GM19240 (cell line): ENCODE data around the gene SLC1A3.

Experiments used
- DNase-seq: peaks from one replicate; pipeline ENCODE4 v3.0.0; 2011; ENCODE audit warnings: low spot score; ENCODE audit not compliant: insufficient read length

SLC1A3 gene

DNA sequence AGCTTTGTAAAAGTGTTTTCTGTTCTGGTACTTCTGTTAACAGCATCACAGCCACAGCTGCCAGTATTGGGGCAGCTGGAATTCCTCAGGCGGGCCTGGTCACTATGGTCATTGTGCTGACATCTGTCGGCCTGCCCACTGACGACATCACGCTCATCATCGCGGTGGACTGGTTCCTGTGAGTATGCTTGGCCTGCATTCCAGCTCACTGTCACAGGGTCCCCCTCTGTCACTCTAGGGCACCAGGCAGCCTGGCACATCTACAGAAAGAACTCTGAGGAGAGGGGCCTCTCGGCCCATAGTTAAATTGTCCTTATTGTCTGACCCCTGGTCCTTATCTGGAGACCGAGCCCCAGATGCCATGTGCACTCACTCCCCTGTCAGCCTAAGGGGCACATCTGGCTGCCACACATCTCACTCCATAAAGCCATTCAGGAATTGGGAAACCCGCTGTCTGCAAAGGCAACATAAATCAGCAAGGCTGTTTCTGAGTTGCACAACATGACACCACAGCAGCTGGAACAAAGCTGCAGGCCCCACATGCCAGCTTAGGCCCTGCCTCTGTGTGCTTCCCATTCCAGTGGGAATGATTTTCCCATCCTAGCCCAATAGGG is 77.5 kb downstream of the SLC1A3 start:
- no peak for DNase-seq

DNA sequence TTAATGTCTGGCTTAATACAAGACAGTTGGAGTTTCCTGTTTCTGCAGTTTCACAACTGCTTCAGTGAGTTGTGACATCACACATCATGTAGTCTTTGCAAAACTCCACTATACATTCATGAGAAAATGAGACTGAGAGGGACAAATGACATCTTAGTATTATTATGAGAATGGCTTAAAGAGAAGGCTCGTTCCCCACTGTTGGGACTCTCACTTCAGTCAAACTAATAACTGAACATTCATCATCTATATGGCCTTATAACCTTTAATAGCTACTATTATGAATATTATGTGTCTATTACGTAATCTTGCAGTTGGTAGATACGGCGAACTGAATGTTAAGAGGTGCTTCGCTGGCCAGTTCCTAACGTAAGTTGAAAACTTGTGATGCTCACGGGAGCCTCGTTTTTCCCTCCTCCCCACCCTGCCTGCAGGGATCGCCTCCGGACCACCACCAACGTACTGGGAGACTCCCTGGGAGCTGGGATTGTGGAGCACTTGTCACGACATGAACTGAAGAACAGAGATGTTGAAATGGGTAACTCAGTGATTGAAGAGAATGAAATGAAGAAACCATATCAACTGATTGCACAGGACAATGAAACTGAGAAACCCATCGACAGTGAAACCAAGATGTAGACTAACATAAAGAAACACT is 79.4 kb downstream of the SLC1A3 start:
- DNase-seq = peak; percentile 19

DNA sequence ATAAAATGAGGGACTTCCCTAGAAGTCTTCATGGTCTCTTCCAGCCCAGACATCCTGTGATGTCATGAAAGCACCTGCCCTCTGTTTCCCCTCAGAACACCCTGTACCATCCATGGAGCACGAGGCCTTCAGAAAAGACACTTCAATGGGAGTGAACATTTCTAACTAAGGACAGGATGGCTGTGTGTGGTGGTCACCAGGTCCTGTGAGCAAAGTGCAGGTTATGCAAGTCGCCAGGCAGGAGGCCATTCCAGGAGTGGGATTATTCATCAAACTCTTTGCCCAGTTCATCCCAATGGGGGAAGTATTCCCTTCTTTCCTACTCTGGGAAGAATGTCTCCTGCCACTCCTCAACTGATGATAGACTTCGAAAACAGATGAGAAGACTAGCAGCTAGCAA is 80.5 kb downstream of the SLC1A3 start:
- DNase-seq = no peak

DNA sequence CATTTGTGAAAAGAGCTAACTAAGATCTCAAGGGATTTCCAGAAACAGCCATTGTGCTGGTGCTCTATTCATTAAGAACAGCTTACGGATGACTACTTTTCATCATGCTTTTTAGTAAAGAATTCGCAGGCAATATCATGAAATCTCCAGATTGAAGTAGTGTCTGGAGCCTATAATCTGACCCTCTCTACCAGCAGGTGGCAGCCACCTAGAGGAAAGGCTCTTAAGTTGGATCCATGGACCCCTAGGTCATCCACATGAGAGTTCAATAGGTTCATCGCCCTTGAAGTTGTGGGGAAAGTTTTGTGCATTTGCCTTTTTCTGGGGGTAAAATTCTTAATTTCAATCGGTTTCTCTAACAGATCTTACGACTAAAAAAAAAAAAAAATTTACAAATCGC is 82.3 kb downstream of the SLC1A3 start:
- DNase-seq = no peak

DNA sequence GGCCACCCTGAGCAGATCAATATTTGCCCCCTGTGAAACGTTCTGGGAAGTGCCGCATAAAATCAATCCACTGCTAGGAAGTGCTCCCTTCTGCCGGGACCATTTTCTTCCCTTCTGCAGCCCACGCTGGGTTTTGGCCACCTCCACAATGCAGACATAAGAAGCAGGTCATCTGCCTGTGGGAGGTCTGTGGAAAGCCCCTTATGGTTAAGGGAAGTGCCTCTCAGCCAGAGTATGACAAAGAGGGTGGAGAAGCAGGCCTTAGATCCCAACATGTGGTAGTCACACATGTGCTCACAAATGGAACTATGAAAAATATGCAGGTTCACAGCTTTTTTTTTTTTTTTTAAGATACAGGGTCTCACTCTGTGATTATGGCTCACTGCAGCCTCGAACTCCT is 82.8 kb downstream of the SLC1A3 start:
- no peak for DNase-seq

DNA sequence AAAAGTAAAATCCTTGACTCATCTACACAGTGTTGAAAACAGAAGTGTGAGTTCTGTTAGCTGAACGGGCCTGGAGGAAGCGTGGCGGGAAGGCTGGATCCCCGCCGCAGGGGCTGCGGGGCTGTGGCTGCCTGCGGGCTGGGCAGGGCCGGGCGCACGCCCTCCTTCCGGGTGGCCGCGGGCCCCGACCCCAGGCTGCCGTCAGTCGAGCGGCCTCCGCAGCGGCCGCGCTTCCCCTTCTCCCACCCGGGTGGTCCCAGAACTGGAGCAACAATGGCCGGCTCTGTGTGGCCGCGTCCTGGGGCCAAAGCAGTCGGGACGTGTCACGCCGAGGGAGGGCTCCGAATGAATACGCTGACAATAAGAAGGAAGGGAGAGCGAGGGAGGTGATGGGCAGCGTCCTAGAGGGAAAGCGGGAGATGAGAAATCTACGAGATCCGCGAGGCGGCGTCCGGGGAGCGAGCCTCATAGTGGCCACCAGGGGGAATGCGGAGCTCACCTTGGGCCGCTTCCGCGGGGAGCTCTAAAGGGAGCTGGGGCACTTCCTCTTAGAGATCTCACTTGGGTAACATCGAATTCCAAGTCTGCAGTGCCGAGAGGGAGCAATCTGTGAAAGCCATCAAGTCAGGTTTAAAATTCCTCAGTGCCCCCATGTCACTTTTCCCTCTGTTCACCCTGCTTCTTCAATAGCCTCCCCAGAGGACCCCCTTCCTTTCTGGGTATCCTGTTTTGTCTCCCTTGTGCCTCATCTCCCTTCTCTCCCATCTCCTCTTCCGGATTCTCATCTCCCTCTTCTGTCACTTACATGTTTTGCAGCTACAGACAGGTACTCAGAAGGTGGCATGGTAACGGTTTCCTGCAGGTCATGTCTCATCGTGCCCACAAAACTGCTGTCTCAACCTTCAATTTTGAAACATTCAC is 83.9 kb downstream of the SLC1A3 start:
- DNase-seq = peak; percentile 61

DNA sequence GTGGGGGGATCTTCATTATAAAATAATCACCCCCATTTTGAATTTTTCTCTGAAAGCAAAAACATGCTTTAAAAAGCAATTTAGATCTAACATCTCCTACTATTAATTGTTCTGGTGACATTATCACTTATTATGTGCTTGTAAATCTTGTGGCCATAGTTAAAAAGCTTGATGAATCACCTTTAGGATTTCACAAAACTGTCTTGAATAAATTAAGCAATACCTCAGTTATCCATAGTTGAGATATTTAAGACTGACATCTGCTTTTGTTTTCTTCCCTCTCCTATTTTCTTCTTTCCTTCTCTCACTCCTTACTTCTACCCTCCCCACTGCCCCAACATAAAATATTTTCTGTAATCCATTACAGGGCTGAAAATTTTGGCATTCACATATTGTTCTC is 84.8 kb downstream of the SLC1A3 start:
- DNase-seq = no peak

DNA sequence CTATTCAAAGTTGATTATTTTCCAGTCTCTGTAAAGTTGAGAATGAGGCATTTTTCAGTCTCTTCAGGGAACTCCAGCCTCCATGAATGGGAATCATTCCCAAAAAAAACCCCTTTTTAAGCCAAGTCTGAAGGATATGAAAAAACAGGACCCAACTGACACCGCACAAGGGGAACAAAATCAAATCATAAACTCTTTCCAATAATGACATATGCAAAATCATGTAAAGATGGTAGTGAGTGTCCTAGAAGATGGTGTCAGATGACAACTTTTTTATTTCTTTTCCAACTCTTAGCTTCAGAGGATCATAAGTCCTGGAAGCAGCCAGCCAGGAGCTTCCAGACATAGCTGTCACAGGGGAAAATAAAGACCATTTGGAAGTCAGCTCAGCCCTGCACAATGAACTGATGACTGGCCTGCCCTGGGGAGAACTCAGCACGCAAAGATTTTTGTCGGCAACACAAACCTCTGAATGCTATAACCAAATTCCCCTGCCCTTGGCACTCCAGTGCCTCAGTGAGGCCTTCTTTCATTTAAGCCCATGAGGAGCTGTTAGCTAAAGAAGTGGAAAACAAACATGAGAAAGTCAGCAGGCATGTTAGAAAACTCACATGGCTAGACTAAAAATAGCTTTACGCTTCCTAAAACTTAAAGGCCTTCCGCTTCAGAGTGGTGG is 85.4 kb downstream of the SLC1A3 start:
- DNase-seq = no peak

DNA sequence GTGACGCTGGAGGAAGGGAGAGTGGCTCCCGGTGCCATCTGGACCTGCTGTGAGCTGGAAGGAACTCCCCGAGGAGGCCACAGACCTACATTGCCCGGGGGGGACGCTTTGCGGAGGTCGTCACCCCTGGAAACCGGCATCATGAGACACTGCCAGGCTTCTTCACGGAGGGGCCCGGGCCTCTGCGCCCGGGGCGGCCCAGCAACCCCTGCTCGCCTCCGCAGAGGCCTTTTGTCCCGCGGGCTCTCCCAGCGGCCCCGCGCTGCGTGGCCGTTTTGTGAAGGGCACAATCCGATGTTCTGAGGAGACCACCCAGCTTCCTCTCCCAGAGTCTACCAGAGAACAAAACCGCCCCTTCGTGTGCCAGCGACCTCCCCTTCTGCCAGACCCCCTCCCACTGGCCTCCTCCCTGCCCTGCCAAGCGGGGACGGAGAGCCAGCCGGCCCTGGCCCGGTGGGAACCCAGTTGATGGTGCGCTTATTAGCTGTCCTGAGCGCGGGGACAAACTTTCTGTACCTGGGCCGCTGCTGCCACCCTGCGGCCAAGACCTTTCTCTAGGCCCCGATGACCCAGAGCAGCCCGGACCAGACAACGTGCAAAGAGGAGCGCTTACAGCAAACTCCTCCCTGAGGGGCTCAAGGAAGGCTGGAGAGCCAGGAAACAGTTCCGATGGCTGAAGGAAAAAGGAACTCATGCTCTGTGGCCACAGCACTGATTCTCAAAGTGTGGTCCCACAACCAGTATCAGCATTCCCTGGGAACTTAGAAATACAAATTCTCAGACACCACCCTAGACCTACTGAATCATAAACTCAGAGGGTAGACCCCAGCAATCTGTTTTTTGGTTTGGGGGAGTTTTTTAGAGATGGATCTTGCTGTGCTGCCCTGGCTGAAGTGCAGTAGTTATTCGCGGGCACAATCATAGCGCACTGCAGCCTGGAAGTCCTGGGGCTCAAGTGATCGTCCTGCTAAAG is 86.7 kb downstream of the SLC1A3 start:
- peak; percentile 52 for DNase-seq

DNA sequence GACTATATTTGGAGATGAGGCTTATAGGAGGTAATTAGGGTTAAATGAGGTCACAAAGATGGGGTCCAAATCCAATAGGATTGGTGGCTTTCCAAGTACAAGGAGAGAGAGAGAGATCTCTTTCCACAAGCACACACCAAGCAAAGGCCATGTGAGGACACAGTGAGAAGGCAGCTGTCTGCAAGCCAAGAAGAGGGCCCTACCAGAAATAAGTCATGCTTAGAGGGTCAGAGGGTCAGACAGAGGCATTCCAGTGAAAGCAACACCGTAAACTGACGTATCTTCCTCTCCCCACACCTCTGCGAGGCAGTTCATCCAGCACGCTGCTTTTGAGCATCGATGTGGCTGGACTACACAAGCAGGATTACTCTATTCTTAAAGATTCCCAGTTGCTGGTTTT is 87.9 kb downstream of the SLC1A3 start:
- DNase-seq = no peak

DNA sequence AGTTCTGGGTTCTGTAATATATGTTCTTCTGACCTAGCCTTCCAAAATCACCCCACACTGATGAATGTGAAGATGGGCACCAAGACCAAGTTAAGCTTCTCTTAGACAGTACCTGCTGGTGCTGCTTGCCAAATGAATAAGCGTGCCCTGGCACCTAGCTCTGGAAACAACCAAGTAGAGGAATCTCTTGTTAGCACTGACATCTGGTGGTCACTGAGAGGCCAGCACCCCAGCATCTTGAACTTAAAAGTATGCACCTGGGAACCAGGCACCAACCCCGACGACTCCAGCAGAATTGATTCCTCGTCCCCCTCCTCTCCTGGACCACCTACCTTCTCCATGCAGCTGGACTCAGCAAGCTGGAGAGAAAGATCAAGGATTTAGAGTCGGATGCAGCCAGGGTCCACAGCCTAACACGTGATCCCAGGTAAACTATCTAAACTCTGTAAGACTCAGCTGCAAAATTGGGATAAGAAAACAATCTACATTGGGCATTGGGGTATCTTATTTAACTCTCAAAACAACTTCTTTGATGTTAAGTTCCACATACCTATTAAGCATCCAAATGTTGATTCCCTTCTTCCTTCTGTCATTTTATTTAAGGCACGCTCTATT is 89.8 kb downstream of the SLC1A3 start:
- no peak for DNase-seq

DNA sequence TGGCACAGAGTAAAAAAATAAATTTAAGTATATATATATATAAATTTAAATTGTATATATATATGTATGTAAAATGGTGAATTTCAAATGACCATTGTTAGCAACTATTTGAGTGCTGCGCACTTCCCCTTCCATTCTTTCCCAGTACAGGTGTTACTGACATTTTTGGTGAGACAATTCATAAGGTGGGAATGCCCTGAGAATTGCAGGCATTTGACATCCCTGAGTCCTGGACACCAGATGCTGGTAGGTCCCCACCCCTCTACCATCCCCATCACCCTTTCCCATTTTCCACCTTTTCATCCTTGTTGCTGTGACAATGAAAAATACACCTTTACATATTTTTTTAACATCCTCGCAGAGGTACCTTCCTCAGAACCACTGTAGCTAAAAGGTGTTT is 91.6 kb downstream of the SLC1A3 start:
- DNase-seq = no peak

DNA sequence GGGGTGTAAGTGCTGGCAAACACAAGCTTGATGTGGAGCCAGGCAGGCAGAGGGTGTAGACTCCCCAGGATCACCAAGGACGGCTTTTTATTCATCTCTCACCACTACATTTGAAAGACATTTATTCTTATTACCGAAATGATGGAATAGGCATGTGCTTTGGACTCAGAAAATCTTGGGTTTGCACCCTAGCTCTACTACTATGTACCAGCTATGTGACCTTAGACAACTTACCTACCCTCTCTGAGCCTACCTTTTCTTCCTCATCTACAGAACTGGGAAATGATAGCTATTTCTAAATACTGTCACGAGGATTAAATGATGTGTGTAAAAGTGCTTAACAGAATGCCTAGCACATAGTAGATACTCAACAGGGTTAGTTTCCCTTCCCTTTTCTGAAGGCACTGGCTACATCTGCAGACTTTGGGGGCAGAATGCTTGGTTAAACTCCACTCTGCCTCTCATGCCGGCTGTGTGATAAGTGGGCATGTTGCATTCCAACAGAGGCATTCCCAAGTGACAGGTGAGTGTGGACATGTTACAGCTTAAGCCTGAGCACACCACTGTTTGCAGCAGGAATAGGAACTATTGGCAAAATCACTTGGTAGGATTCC is 94.8 kb downstream of the SLC1A3 start:
- DNase-seq = no peak

DNA sequence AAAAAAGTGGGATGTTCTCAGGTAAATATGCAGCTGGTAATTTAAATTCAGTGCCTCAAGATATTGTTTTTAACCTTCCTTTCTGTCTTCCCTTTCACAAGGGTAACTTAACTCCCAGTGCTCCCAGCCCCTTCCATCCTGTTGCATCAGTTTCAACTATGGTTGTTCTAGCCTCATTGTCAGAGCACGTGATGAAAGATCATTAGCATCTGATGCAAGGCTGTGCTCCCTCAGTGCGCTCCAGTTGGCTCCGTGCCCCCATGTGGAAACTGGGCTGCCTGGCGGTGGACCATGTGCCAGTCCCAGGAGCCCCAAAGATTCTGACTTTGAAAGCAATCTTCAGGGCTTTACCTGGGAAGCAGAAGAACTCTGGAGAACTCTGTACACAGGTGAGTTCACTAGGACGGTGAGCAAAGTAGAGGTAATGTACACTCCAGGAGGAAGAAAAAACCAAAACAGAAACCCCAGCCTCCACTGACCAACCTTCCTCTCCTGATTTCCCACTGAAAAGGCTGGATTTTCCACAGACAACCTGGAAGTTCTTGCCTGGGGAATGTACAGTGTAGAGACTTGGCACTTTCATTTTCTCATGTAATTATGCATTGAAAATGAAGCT is 96.9 kb downstream of the SLC1A3 start:
- DNase-seq = no peak

DNA sequence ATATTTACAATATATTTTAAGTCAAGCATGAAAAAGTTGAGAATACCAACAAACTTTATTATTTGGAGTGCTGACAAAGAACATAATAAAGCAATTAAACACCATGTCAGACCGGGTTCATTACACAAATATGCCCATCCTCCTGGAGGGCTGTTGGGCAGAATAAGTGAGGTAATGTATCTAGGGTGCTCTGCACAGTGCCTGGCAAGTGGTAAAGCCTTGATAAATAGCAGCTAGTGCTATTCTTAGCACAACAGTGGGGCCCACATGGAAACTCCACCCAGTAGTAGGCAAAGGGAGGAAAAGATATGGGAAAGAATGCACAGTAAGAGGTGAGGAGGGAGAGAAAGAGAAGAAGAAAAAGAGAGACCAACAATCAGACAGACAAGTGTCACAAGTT is 97.7 kb downstream of the SLC1A3 start:
- no peak for DNase-seq

DNA sequence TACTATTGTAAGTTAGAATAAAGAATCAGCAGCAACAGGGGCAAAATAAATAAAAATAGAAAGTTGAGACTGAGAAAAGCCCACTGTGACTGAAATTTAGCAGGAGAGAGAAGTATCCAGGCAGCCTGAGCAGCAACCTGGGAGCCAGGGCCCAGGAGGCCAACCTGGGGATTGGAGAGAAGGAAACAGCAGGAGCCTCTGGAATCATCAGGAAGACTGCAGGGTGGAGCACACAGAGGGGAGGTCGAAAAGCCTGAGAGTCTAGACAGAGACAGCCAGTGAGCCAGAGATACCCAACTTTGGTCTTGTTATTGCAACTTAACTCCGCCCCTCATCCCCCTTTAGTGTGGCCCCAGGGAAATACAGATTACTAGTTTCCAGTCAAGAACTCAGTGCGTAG is 98.6 kb downstream of the SLC1A3 start:
- DNase-seq = no peak

DNA sequence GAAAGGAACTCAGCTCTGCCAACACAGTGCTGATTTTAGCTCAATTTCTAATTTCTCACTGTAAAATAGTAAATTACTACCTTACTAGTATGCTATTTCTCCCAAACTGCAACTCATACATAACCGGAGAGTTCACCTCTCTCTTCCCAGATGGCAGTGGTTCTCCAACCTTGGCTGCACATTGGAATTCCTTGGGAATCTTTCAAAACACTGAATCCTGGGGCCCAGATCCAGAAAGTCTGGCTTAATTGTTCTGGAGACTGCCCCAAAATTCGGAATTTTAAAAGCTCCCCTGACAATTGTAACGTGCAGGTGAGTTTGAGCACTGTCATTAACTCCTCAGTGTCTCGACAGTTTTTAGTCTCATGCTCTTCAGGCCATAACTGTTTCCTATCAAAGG is 100.3 kb downstream of the SLC1A3 start:
- DNase-seq = no peak

DNA sequence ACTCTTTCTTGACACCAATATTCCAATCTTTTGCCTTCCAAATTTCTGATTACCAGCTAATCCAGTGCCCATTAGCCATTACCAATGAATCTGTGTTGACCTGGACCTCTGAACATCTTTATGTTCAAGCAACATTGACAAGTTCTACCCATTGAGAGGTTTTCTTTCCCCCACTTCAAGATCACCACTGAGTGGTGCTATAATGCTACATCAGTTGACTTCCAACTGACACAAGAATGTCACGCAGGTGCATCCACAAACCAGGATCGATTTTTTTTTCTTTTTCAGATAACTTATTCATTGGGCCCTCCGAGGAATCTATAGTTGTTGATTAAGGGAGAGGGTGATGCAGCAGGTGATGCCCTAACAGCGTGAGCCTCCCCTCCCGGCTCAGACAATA is 102.6 kb downstream of the SLC1A3 start:
- DNase-seq = no peak

DNA sequence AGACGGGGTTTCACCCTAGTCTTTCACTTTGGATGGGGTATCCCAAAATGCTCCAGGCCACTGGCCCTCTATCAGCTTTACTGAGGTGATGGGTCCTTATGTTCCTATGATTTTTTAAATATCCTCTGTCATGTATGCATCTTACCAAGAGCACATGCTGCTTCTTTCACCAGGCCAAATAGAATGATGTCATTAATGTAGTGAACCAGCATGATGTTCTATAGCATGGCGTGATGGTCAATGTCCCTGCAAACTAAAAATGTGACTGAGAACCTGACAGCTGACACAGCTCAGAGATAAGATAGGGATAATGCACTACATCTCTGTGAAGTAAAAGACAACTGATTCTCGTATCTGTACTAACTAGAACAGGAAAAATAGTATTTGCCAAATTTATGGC is 103.6 kb downstream of the SLC1A3 start:
- DNase-seq = no peak
